SHP77 (cell line): ENCODE results near the gene RFTN1.
"Not testable (repeated sequence)": the region's sequence is repeated elsewhere in the genome, so short reads cannot be mapped to it uniquely, and the experiment has no call there.

Experiments
- DNase-seq, 2 experiments: peaks; one replicate each; lab custom pipeline; 2025; lab: John Stamatoyannopoulos, UW

Gene RFTN1

DNA sequence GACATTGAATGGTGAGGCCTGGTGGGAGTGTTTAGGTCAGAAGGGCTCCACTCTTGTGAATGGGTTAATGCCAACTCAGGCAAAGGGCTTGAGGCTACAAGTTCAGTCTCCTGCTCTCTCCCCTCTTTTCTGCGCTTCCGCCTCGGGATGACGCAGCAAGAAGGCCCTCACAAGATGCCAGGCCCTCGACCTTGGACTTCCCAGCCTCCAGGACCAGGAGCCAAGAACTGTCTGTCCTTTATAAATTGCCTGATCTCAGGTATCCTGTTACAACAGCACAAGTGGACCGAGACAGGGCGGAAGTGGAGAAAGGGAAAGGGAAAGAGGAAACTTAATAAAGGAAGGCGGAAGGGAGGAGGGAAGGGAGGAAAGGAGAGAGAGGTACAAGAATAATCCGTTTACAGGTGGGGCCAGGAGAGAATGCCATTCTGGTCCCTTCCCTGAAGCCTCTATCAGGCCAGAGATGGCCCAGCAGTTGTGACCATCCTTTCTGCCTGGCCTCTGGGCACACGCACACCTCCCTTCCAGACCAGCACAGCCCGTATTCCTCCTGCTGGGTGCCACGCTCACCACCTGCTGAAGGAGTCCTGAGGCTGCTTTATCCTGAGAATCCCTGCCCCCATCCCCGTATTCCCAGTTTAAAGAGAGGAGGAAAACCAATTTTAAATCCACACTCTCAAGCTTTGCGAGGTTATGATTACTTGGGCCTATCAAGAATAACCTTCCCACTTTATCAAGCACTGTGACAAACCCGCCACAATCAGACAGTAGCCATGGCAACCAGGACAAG lies 184.3 kb downstream of the RFTN1 start:
- DNase-seq: no peak

DNA sequence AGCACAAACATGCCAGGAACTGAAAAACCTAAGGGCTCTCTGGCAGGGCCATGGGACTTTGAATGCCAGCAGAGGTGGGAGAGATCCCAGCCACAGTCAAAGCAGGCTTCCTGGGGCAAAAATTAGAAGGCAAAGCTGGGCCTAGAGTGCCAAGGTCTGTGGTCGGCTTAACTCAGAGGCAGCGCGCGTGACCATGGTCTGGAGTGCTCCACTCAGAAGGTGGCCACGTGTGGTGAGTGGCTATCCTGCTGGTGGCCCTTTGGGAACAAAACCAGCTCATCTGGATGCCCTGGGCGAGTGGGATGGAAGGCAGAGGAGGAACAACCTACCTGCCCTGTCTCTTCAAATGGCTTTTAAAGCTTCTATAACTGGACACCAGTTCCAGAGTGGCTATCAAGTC lies 185.4 kb downstream of the RFTN1 start:
- no peak for DNase-seq

DNA sequence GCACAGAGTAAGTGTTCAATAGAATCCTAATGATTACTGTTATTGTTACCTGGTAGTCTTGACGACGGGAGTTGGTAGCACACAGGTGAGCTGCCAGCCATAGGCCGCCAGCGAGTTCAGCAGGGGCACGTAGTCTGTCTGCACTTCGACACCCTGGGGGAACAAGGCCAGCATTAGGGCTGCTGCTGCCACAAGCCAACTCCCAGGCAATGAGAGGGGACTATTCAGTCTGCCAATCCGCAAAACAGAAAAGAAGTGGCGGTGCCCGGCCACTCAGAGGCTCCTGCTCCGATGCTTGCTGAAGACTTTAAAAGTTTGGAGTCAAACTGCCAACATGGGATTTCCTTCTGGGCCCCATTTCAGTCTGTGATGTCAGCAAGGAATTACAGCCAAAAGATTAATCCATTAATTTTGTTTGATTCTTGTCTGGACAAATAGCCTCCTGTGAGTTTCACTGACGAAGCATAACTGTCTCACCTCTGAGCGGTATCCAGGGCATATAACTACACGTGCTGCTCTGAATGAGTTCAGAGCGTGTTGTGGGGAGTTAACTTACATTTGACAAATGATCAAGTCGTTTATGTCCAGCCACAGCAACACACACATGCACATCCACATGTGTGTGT lies 186.7 kb downstream of the RFTN1 start:
- DNase-seq: no peak

DNA sequence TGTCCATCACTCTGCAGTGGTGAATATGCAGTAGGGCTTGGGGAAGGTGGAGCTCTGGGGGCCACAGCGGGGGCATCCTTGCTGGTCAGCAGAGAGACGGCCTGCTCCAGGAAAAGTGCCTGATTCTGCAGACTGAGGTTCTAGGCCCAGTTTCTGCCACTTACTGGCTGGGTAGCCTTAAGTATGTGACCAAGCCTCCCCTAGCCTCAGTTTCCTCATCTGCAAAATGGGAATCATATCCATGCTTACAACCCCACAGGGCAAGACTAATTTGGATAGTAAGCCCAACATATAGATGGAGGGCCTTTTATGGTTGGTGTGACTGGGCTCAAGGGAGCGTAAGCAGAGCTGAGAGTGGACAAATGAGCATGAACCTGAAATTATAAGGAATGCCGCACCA lies 187.6 kb downstream of the RFTN1 start:
- no peak for DNase-seq

DNA sequence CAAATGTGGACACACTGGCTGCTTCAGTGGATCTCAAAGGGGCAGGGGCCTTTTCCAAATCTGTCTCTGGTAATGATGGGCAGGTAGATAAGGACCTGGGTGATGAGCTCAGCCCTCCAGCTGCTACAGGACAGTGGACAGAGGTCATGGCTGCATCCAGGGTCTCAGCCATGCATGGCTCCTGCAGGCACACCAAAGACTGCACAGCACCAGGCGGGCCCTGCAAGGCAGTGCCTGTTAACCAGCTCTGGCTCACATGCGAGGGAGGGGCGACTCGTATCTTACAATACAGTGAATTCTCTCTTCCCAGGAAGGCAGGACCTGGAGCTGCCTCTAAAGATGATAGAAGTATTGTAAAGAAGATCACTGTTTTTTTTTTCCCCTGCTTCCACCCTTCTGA lies 189.8 kb downstream of the RFTN1 start:
- no peak for DNase-seq

DNA sequence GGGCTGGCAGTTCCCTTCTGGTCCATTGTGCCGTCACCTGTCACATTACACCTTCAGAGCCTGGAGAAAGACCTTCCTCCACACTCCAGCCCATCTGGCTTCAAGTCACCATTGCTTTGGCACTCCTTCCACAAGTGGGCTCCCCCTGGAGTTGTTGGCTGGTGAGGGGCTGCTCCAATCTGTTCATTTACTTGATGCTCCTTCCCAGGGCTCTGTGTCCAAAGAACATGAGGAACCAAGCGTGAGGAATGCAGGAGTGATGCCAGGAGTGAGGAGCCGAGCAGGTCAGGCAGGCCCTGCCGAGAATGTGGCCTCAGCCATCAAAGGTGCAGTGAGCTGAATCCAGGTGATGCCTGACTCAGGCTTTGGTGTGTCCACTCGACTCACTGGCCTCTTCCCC lies 191.3 kb downstream of the RFTN1 start:
- DNase-seq: no peak

DNA sequence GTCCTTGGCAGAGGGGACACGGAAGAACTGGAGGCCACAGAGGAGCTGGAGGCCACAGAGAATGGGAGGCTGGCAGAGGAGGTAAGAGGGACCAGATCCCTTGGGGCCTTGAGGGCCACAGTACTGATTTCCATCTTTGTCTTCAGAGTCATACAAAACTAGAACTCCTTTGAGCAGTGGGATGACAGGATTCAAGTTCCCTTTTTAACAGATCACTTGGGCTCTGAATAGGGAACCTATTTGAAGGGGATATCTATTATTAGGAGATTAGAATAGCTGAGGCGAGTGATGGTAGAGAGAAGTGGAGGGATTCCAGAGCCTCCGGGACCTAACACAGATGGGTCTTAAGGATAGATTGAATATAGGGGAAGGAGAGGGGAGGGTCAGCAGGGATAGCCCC lies 192.8 kb downstream of the RFTN1 start:
- DNase-seq: no peak

DNA sequence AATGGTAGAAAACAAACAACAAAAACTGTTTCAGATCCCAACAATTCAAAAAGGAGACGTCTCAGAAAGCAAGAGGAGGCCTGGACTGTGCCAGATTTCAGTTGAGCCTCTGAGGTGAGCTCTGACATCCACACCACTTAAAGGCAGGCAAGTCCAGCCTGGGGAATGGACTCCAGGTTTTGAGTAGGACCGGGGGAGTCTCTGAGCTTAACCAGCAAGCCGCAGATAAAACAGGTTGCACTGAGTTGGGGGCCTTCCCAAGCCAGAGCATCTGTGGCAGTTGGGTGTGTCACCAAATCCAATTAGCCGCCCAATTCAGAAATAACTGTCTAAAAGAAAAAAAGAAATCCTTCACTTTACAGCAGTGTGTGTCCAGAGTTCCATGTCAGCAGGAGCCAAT lies 193.8 kb downstream of the RFTN1 start:
- no peak for DNase-seq

DNA sequence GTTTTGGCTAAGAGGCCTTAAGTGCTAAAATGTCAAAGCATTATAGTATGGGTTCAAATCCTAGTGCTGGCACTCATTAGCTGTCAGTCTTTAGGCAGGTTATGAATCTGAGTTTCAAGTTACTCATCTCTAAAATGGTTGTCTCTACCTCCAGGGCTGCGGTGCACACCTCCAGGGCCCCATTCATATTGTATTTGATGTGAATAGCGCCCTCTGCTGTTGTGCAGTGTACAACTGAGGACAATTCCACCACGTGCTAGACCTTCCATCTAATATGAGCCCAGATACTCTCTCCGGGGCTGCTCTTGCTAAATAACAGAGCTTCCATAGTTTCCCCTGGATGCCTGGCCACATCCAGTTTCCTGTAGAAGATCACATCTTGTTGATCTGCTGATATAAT lies 194.2 kb downstream of the RFTN1 start:
- peak; percentile 5 to 25 for DNase-seq

DNA sequence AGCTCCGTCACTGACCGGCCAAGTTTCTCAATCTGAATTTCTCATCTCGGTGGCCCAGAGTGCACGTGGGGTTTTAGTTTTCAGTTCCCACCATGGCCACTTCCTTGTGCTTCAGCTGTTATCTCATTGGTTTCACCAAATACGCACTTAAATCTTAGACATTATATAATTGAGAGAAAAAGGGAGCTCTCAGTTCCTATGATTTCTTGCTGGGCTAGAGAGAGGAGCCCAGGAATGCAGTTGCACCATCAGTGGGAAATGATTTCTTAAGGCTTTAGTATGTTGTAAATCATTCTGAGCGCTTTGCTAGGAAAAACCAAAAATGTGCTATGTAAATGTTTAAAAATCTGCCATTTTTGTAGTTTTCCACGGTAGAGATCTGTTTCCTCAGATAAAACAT lies 195.3 kb downstream of the RFTN1 start:
- DNase-seq: no peak

DNA sequence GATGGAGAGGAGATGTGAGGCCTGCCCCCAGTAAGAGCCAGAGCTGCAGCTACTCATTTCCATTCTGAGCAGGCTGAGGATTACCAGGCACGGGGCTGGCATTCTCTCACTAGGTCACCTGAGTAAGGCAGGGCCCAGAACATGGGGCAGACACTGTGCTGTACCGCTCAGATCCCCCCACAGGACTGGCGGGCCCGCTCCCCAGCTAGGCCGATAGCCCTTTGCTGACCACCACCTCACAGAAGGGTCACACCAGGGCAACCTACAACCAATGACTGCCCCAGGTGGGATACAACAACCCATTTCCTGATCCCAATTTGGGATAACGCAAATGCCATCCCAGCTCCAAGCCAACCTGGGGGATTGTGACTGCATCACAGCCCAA lies 195.9 kb downstream of the RFTN1 start:
- DNase-seq: no peak

DNA sequence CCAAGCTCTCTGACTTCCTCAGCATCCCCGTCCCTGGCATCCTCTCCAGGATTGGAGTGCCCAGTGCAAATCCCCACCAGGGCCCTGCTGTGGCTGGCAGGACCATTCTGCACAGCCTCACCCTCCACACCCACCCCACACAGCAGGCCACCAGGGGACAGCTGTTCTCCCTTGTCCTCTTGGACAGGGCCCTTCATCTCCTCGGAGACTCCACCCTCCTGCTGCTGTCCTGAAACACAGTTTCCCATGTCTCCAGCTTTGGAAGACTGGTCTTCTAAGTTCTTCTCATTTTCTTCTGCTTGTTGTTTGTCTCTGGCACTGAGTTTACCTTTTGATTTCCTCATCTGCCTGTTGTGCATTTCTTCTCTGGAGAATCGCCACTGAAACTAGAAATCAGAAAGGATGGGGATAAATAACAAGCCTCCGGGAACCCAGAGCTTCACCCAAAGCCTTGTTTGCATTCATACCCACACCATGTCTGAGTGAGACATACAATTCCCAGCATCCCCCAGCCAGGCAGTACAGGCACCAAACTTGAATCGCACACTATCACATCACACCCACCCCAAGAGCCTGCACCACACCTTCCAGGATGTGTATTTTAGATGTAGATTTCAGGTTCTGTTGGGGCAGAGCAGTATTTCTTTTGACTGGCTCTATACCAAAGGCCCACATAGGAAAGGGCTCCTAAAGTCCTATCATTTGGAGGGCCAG lies 196.5 kb downstream of the RFTN1 start:
- DNase-seq: no peak

DNA sequence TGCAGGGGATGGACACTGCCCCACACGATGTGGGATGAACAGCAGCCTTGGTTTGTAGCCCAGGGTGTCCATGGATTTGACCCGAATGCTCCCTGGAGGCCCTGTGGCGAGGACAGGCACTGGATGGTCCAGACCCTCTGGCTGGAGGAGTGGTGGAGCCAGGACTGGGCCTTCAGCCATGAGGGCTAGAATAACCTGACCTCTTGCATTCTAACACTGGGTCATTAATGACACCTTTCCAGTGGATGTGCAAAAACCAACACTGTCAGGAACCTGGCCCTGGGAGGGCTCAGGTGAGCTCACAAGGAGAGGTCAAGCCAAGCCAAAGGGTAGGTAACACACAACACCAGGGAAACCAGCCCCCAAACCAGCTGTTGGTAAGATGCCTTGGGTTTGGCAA lies 197.1 kb downstream of the RFTN1 start:
- DNase-seq: no peak

DNA sequence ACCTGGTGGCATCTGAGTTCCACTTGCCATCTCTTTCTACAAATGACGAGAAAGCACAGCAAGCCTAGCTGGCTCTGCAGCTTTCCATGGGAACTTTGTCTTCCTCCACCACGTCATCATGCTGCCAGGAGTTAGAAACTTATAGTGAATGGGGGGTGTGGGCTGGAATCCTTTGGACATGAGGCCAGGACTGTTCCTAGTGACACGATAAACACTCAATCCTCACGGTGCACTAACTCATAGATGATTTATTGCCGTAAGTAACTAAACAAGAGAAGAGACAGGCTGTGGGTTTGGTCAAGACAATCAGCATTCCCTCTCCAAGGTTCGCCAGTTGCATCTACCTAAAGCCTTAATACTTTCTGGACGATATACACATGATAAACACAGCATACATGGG lies 197.9 kb downstream of the RFTN1 start:
- DNase-seq: no peak

DNA sequence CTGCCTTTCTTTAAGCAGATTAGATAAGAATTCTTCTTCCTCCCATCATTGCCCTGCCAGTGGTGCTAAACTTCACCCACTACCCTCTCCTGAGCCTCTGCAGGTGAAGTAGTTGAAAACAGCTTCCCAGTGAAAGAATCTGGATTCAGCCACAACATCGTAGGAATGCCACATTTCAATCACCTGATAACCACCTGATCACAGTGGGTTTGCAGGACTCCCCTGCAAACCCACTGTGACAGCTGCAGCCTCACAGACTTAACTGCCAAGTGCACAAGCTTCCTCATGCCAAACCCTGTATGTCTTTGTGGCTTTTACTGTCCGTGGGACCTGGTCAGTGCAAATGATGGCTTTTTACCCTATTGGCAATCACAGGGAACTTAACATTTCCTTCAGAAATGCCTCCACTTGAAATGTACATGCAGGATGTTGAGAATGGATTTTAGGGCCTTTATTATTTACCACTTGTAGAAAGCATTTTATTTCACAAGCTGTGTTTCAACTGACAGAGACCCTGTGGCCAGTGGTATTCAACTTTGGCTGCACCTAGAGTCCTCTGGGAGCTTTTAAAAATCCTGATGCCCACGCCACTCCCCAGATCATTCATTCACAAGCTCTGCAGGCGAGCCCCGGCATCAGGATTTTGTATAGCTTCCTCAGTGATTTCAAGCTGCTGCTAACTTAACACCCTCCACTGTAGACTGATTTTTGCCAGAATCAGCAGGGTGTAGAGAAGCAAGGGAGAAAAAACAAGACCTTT lies 199.4 kb downstream of the RFTN1 start:
- no peak for DNase-seq

DNA sequence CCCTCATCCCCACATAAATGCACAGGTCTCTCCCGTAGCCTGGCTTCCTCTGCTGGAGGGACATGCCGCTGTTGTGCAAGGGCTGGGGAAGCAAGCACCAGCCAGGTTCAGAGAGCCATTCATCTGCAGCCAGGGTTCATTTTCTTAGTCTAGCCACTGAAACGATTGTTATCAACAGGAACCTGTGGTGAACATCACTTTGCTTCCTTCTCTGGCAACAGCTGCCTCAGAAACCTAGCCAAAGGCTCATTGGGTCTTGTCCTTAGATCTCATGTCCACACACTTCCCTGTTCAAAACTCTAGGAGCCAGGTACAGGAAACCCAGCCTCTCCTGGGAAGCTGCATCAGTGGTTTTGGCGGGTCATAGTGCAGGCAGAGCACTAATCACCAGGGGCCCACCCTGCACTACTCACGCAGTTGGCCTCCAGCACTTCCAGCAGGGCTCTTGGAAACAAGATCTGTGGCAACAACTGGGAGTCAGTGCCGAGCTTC lies 201.5 kb downstream of the RFTN1 start:
- no peak for DNase-seq

DNA sequence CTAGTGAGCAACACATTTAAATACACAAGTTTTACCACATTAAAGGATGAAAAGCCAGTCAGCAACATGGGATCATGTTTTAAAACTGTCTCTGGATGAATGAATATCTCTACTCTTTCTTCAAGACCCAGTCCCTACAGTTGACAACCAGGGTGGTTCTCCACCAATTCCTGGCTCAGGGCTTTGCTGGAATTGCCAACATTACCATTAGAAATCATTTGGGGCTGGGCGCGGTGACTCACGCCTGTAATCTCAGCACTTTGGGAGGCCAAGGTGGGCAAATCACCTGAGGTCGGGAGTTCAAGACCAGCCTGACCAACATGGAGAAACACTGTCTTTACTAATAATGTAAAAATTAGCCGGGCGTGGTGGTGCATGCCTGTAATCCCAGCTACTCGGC lies 203.0 kb downstream of the RFTN1 start:
- DNase-seq: not testable (repeated sequence)

DNA sequence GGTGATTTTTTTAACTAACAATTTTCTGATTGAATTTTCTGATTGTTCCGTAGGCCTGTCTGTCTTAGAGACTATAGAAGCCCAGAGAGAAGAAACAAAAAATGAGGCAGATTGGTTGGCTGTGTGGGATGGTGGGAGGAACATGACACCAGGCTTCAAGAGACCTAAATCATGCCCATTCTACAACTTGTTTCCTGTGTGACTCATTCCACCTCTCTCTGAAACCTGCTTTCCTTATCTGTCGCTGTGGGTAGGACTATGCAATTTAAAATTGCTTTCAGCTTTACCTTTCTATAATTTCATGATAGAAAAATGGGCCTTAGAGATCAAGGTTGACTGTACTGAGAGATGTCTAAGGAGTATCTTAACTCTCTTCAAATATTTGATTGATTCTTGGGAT lies 203.9 kb downstream of the RFTN1 start:
- no peak for DNase-seq

DNA sequence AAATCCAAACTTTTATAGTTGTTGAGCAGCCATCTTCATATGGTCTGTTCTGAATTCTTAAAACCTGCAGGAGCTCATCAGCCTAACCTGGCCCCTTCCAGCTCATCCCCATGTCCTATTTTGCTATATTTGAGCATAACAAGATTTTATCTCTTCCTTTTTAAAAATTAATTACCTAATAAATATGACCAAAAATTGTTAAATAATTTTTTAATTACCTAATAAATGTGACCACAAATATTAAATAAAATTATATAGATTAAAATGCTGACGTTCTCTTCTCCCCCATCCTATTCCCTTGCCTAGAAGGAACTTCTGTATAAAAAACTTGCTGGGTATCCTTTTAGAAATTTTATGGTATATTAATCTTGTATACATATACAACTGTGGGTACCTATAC lies 204.8 kb downstream of the RFTN1 start:
- no peak for DNase-seq

DNA sequence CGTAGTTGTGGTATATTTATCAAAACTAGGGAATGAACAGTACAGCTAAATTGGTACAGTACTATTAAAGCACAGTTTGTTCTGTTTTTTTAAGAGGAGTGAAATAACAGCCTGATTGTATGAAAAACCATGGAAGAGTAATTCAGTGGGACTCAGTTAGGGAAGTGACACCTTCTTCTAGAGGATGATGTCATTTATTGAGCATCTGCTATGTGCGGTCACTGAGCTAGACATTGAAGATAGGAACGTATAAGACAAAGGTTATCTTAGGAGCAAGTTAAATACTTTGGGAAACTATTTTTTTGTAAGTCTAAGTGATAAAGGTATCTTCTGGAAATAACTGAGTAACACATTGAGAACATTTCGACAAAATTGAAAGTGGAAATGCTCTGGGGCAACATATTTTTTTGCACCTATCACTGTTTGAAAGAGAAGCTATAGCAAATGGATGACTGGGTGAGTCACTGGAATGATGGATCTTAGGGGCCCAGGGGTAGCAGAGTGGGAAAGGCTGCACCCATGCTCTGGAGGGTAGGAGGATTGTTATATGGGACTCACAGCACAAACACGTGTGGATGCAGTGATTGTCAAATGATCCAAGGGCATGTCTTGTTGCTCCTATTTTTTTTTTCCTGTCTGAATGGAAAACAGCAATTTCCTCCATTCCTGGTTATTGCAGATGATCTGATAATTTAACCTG lies 205.5 kb downstream of the RFTN1 start:
- DNase-seq: no peak

DNA sequence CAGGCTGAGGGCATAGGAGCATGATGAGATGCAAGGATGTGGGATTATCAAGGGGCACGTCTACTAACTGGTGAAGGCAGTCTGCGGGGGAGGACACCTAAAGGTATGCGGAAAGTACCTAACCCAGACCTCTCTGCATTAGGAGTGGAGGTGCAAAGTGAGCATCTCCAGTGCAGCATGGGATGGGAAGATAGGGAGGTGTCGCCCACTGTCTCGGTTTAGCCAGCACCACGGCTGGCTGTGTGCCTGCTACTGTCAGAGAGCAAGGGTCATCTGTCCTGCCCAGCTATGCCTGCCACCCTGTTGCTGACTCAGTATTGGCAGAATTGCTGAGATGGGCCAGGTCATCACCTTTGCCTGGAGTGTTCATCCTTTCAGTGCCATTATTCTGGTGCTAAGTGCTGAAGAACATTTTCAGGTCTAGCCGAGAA lies 208.4 kb downstream of the RFTN1 start:
- DNase-seq: no peak
